HG02970 (cell line): Measurements from ENCODE around the gene NBPF3.
"Not testable (repeated sequence)": the region's sequence is repeated elsewhere in the genome, so short reads cannot be mapped to it uniquely, and the experiment has no call there.

Experiments used
- ATAC-seq: cut with Tn5 transposase; IDR thresholded peaks from one replicate; pipeline ENCODE4 v1.9.1; 2021; ENCODE audit warnings: mild to moderate bottlenecking, moderate library complexity, moderate number of reproducible peaks; ENCODE audit not compliant: unreplicated experiment, low FRiP score

Gene NBPF3

GRCh38 chr1:21517660-21518480, 77.9 kb downstream of the NBPF3 start:
- ATAC-seq = no peak

- ATAC-seq = no peak
Observed at GRCh38 chr1:21518774-21519455, 79.0 kb downstream of the NBPF3 start.

DNA sequence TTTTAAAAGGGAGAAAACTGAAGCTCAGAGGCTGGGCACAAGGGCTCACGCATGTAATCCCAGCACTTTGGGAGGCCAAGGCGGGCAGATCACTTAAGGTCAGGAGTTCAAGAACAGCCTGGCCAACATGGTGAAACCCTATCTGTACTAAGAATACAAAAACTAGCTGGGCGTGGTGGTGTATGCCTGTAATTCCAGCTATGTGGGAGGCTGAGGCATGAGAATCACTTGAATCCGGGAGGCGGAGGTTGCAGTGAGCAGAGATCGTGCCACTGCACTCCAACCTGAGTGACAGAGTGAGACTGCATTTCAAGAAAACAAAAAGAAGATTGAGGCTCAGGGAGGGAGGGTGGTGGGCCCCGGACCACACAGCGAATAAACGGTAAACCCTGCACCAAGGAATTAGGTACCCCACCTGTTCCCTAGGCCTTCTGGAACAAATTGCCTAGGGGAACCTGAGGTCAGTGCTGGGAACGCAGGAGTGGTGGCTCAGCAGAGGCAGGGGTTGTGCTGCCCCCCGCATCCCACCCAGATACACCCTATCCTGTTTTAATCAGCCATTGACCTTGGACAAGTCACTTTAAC, 79.6 kb downstream of the NBPF3 start:
- ATAC-seq = not testable (repeated sequence)

- no peak for ATAC-seq
Observed at GRCh38 chr1:21520899-21521716, 81.2 kb downstream of the NBPF3 start.

- ATAC-seq = no peak
Observed at GRCh38 chr1:21521717-21522060, 81.8 kb downstream of the NBPF3 start.

GRCh38 chr1:21522525-21523038, 82.6 kb downstream of the NBPF3 start:
- no peak for ATAC-seq

DNA sequence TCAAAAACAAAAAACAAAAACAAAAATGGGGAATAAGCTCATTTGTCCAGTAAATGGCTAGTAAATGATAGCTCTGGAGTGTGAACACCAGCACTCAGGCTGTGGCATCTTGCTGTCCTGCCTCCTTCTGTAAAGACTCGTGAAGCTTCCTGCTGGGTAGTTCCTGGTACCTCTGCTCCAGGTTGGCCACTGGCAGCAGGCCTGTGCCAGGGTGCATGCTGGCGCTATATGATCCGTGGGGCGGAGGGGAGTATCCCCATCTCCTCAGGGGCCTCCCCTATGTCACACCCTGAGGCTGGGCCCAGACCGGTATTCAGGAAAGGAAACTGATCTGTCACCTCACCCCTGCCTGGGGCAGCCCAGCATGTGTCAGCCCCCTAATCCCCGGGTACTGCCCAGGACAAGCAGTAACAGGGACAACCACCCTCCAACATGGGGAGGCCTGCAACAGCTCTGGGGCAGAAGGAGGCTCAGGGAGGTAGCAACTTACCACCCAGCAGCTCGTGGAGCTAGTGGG, 83.4 kb downstream of the NBPF3 start:
- ATAC-seq = no peak

DNA sequence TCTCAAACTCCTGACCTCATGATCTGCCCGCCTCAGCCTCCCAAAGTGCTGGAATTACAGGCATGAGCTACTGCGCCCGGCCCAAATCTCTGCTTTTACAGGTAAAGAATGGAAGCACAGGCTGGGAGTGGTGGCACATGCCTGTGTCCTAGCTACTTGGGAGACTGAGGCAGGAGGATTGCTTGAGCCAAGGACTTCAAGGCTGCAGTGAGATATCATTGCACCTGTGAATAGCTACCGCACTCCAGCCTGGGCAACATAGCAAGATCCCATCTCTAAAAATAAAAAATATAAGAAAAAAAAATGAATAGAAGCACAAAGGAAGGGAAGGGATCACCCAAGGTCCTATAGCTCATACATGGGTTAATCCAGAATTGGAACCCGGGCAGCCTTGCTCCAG, 84.3 kb downstream of the NBPF3 start:
- ATAC-seq = no peak

GRCh38 chr1:21524686-21525339, 84.9 kb downstream of the NBPF3 start:
- no peak for ATAC-seq

DNA sequence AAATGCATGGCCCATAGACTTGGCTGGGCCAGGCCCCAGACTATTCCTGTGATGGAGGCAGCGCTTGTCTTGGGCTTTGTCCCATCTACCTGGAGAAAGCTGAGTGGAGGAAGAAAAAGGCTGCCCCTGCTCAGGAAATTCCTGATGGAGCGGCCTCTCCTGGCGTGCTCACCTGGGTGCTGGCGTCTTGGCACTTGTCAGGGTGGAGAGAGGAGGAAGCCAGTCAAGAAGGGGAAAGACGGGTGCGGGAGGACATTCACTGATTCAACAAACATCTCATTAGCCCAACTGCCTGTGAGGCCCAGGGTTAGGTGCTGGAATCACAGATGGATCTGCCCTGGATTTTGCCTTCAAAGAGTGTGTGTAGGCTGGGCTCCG, 85.4 kb downstream of the NBPF3 start:
- no peak for ATAC-seq

DNA sequence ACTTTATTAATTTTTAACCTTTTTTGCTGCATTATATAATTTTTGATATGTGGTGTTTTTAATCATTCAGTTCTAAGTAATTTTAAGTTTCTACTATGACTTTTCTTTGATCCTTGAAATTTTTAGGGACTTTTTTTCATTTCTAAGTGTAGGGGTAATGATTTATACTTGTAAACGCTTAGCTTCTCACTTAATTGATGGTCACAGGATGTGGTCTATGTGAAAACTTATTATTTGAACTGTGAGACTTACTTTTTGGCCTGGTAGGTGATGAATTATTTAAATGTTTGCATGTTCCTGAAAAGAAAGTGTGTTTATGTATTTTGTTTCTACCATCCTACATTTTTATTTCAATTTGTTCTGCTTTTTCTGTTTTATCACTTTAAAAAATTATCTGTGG, 86.5 kb downstream of the NBPF3 start:
- no peak for ATAC-seq

DNA sequence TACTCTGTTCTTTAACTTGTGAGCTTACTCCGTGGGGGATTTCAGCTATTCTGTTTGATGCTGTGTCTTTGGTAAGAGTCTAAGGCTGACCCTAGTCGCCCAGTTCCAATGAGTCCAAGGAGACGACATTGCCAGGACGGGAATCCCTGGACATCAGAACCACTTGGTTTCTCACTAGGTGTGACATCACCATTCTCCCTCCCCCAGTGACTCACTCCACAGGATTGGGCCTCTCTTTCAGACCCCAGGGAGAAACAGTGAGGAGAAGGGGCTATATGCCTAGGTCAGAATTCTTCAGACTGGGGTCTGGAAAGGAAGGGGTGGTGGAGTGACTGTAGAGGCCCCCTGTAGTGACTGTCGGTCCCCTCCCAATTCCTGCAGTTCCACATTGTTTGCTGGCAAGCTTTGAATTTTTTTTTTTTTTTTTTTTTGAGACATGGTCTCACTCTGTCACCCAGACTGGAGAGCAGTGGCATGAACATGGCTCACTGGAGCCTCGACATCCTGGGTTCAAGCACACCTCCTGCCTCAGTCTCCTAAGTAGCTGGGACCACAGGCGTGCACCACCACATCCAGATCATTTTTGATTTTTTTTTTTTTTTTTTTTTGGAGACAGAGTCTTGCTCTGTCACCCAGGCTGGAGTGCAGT, 90.6 kb downstream of the NBPF3 start:
- no peak for ATAC-seq

DNA sequence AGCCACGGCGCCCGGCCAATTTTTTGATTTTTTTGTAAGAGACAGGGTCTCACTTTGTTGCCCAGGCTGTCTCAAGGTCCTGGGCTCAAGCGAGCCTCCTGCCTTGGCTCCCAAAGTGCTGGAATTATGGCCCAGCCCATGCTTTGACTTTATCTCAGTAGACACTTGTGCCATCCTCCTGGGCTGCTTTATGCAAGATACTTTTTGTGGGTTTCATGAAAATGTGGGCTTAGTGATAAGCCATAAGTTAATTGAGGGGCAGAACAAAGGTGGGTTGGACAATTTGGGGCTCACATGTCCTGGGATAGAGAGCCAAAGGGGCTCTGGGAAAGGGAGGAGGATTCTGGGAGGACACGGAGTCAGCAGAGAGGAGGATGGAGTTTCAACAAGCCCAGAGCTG, 91.3 kb downstream of the NBPF3 start:
- ATAC-seq = no peak

- ATAC-seq = no peak
Observed at GRCh38 chr1:21532496-21532895, 92.6 kb downstream of the NBPF3 start.

DNA sequence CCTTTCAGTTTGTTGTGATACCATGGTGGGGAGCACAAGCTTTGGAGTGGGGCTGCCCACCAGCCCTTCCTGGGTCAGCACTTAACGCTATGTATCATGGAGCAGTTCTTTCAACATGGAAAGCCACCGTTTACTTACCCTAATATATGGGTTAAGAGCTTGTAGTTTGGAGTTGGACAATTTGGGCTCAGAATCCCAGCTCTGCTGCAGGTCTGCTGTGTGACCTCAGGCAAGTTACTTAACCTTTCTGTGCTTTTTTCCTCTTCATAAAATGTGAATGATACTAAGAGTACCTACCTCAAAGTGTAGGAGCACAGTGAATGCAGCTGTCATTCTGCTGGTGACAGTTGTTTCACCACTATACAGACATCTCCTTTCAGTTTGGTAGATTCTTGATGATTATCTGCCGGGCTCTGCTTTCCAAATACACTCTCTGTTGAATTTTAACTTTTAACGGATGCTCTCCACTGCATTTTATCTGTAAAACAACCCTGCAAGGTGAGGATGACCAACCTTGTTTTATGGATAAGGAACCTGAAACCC, 93.1 kb downstream of the NBPF3 start:
- ATAC-seq = no peak

DNA sequence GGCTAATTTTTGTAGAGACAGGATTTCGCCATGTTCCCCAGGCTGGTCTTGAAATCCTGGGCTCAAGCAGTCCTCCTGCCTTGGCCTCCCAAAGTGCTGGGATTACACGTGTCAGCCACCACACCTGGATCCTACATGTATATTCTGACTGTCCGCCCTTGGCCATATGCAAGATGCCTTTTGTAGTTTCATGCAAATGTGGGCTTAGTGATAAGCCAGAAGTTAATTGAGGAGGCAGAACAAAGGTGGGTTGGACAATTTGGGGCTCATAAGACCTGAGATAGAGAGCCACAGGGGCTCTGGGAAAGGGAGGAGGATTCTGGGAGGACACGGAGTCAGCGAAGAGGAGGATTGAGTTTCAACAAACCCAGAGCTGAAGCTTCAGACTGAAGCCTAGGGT, 94.2 kb downstream of the NBPF3 start:
- ATAC-seq = no peak
